ENCODE data around the gene HSPG2. TPM values are rescaled to one million over a fixed set of nuclear protein-coding genes. Genes with fewer than 3 reads are reported as not detected.
A peak's percentile ranks its signal among the peaks of the same experiment; 100 is the strongest.

Gene HSPG2
- total RNA-seq, 2 donors from 2014 or later, result 684 to 846 TPM

- no peak for ATAC-seq (ENCODE audit: insufficient number of reproducible peaks, low FRiP score, low read depth)
- Histone ChIP-seq H3K36me3 (peaks cover 90% of the 10 kb centered on the region), H3K27ac (peak overlapping the region in 1 of 2 donors; percentile 69)
Observed at GRCh38 chr1:21876267-21876666, 60.8 kb downstream of the HSPG2 start.

GRCh38 chr1:21875621-21876063 is 61.5 kb downstream of the HSPG2 start:
- H3K4me1 ChIP-seq (ENCODE audit: control insufficient read depth in 1 of 2, low read depth in 2 of 2), result peaks cover under 1 to 18% of the 10 kb centered on the region in 2 donors
- no peak for TF ChIP-seq CTCF (IDR thresholded peaks at IDR 0.05)
- H3K36me3 ChIP-seq, result peaks cover 89% of the 10 kb centered on the region
- H3K9me3 ChIP-seq, result no peaks in the 10 kb centered on the region
- ATAC-seq (ENCODE audit: insufficient number of reproducible peaks, low FRiP score, low read depth), result no peak
- peak overlapping the region in 1 of 2 donors; percentile 69 for H3K27ac ChIP-seq
- H3K27me3 ChIP-seq (replicated peaks; ENCODE audit: insufficient read depth), result no peaks in the 10 kb centered on the region
- H3K4me3 ChIP-seq, result no peak overlapping the region
- DNase-seq (ENCODE audit: low spot score), result no peak

More at GRCh38 chr1:21876267-21876666, 60.8 kb downstream of the HSPG2 start:
- TF ChIP-seq CTCF (IDR thresholded peaks at IDR 0.05), result no peak
- no peak for DNase-seq (ENCODE audit: low spot score)
- Histone ChIP-seq H3K27me3 (replicated peaks; ENCODE audit: insufficient read depth) (no peaks in the 10 kb centered on the region), H3K4me1 (ENCODE audit: control insufficient read depth in 1 of 2, low read depth in 2 of 2) (peaks cover 0 to 15% of the 10 kb centered on the region in 2 donors), H3K4me3 (no peak overlapping the region), H3K9me3 (no peaks in the 10 kb centered on the region)

- Histone ChIP-seq H3K4me3 (no peak overlapping the region), H3K36me3 (peaks cover 88% of the 10 kb centered on the region), H3K27ac (peak overlapping the region in 1 of 2 donors; percentile 69), H3K4me1 (ENCODE audit: control insufficient read depth in 1 of 2, low read depth in 2 of 2) (peaks cover 7 to 25% of the 10 kb centered on the region in 2 donors), H3K27me3 (replicated peaks; ENCODE audit: insufficient read depth) (no peaks in the 10 kb centered on the region), H3K9me3 (no peaks in the 10 kb centered on the region)
- ATAC-seq (ENCODE audit: insufficient number of reproducible peaks, low FRiP score, low read depth), result no peak
- no peak for TF ChIP-seq CTCF (IDR thresholded peaks at IDR 0.05)
- DNase-seq (ENCODE audit: low spot score), result no peak
Observed at GRCh38 chr1:21874778-21875547, 62.1 kb downstream of the HSPG2 start.

GRCh38 chr1:21874328-21874727 is 62.8 kb downstream of the HSPG2 start:
- H3K4me1 ChIP-seq (ENCODE audit: control insufficient read depth in 1 of 2, low read depth in 2 of 2), result peaks cover 8 to 31% of the 10 kb centered on the region in 2 donors
- H3K9me3 ChIP-seq, result no peaks in the 10 kb centered on the region
- no peak for ATAC-seq (ENCODE audit: insufficient number of reproducible peaks, low FRiP score, low read depth)
- H3K36me3 ChIP-seq, result peaks cover 84% of the 10 kb centered on the region
- DNase-seq (ENCODE audit: low spot score), result no peak
- H3K27me3 ChIP-seq (replicated peaks; ENCODE audit: insufficient read depth), result no peaks in the 10 kb centered on the region
- H3K4me3 ChIP-seq, result no peak overlapping the region
- no peak for TF ChIP-seq CTCF (IDR thresholded peaks at IDR 0.05)
- H3K27ac ChIP-seq, result peak overlapping the region in 1 of 2 donors; percentile 69

- H3K36me3 ChIP-seq, result peaks cover 84% of the 10 kb centered on the region
- ATAC-seq (ENCODE audit: insufficient number of reproducible peaks, low FRiP score, low read depth), result no peak
- no peak for DNase-seq (ENCODE audit: low spot score)
- H3K4me1 ChIP-seq (ENCODE audit: control insufficient read depth in 1 of 2, low read depth in 2 of 2), result peaks cover 8 to 34% of the 10 kb centered on the region in 2 donors
- peak overlapping the region in 1 of 2 donors; percentile 69 for H3K27ac ChIP-seq
- no peak overlapping the region for H3K4me3 ChIP-seq
- no peaks in the 10 kb centered on the region for H3K9me3 ChIP-seq
- no peaks in the 10 kb centered on the region for H3K27me3 ChIP-seq (replicated peaks; ENCODE audit: insufficient read depth)
- TF ChIP-seq CTCF (IDR thresholded peaks at IDR 0.05), result no peak
Observed at GRCh38 chr1:21873761-21874160, 63.3 kb downstream of the HSPG2 start.

All from thoracic aorta (tissue), 2 donors.